SK-N-SH (cell line): ENCODE results near the gene CLEC1B.

Experiments
- CHD2 ChIP-seq: fragments of 150-350 bp; IDR thresholded peaks from 2 replicates; pipeline ENCODE4 v1.6.1; 2018; ENCODE audit warnings: low read length; ENCODE audit not compliant: partially characterized antibody
- EP300 ChIP-seq, 2 experiments: IDR thresholded peaks; 2 replicates each; pipeline versions ENCODE4 v1.4.0 to v1.6.1; 2012; ENCODE audit warnings: borderline replicate concordance in 1 of 2, low read depth in 1 of 2, low read length in 1 of 2
- EZH2phosphoT487 ChIP-seq: fragments of 200-600 bp; sonication (generic); IDR thresholded peaks from 2 replicates; pipeline ENCODE4 v1.6.1; 2017; ENCODE audit warnings: low read depth, mixed run types, mild to moderate bottlenecking, antibody characterized with exemption, moderate library complexity, borderline replicate concordance
- MXI1 ChIP-seq: IDR thresholded peaks from 2 replicates; pipeline ENCODE4 v1.6.1; 2012; ENCODE audit warnings: mild to moderate bottlenecking, low read depth, low read length, improper control_type of control experiment
- POLR2AphosphoS5 ChIP-seq: IDR thresholded peaks from 2 replicates; pipeline ENCODE4 v1.6.1; 2012; ENCODE audit warnings: low read depth, low read length
- RAD21 ChIP-seq: IDR thresholded peaks from 2 replicates; pipeline ENCODE4 v1.6.1; 2012; ENCODE audit warnings: mild to moderate bottlenecking, low read length
- RCOR1 ChIP-seq: fragments of 150-350 bp; IDR thresholded peaks from 2 replicates; pipeline ENCODE4 v1.6.1; 2017; ENCODE audit warnings: antibody characterized with exemption, low read length
- TAF1 ChIP-seq: IDR thresholded peaks from 2 replicates; pipeline ENCODE4 v1.6.1; 2012; ENCODE audit warnings: low read depth, mild to moderate bottlenecking, low read length, moderate library complexity, borderline replicate concordance
- TCF12 ChIP-seq: IDR thresholded peaks from 2 replicates; pipeline ENCODE4 v1.4.0; 2012
- USF2 ChIP-seq: fragments of 150-350 bp; IDR thresholded peaks from 2 replicates; pipeline ENCODE4 v1.6.1; 2017; ENCODE audit warnings: antibody characterized with exemption, low read length, low read depth, borderline replicate concordance
- YY1 ChIP-seq: IDR thresholded peaks from 2 replicates; pipeline ENCODE4 v1.4.0; 2012; ENCODE audit warnings: low read depth, mild to moderate bottlenecking
- TF ChIP-seq, protein P1 (sequence below): fragments of 200-600 bp; sonication (generic); IDR thresholded peaks from 2 replicates; pipeline ENCODE4 v1.6.1; 2017; ENCODE audit warnings: antibody characterized with exemption, mild to moderate bottlenecking, moderate library complexity
- TF ChIP-seq, protein P2 (sequence below): IDR thresholded peaks from 2 replicates; pipeline ENCODE4 v1.4.0; 2012; ENCODE audit warnings: low read depth

DNA sequence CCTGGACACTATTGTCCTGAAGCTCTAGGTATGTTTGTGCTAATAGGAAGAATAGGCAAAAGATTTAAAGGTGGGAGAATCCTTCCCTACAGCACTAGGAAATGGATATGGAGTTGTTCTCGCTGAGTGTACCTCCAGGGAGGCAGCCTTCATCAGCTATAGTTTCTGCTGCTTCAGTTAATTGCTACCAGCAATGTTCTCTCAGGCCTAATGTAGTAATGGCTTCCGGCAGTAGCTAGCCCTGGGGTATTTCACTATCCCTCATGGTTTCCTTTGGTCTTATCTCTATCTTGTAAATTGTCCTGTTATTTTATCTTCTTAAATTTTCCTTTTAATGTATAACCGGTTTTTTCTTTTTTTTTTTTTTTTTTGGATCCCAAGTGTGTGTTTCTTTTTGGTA lies 37.0 kb downstream of the CLEC1B start:
- TF ChIP-seq, protein P1, sequence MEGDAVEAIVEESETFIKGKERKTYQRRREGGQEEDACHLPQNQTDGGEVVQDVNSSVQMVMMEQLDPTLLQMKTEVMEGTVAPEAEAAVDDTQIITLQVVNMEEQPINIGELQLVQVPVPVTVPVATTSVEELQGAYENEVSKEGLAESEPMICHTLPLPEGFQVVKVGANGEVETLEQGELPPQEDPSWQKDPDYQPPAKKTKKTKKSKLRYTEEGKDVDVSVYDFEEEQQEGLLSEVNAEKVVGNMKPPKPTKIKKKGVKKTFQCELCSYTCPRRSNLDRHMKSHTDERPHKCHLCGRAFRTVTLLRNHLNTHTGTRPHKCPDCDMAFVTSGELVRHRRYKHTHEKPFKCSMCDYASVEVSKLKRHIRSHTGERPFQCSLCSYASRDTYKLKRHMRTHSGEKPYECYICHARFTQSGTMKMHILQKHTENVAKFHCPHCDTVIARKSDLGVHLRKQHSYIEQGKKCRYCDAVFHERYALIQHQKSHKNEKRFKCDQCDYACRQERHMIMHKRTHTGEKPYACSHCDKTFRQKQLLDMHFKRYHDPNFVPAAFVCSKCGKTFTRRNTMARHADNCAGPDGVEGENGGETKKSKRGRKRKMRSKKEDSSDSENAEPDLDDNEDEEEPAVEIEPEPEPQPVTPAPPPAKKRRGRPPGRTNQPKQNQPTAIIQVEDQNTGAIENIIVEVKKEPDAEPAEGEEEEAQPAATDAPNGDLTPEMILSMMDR = no peak
- TF ChIP-seq EZH2phosphoT487 = no peak
- no peak for TF ChIP-seq CHD2
- no peak for TF ChIP-seq TCF12
- TF ChIP-seq USF2 = no peak
- TF ChIP-seq RCOR1 = no peak
- no peak for TF ChIP-seq YY1
- TF ChIP-seq POLR2AphosphoS5 = no peak
- no peak for TF ChIP-seq EP300 (IDR thresholded peaks at IDR 0.05; ENCODE audit: borderline replicate concordance in 1 of 2, low read depth in 1 of 2, low read length in 1 of 2)
- no peak for TF ChIP-seq TAF1
- no peak for TF ChIP-seq MXI1
- TF ChIP-seq, protein P2, sequence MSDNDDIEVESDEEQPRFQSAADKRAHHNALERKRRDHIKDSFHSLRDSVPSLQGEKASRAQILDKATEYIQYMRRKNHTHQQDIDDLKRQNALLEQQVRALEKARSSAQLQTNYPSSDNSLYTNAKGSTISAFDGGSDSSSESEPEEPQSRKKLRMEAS = no peak
- TF ChIP-seq RAD21 = no peak
